ENCODE data around the gene PYROXD2. TPM values are rescaled to one million over a fixed set of nuclear protein-coding genes. Genes with fewer than 3 reads are reported as not detected.
A peak's percentile ranks its signal among the peaks of the same experiment; 100 is the strongest.

PYROXD2 gene
- total and polyA plus RNA-seq, 2 experiments from 2014 or later, result 1.3 to 2.6 TPM

DNA sequence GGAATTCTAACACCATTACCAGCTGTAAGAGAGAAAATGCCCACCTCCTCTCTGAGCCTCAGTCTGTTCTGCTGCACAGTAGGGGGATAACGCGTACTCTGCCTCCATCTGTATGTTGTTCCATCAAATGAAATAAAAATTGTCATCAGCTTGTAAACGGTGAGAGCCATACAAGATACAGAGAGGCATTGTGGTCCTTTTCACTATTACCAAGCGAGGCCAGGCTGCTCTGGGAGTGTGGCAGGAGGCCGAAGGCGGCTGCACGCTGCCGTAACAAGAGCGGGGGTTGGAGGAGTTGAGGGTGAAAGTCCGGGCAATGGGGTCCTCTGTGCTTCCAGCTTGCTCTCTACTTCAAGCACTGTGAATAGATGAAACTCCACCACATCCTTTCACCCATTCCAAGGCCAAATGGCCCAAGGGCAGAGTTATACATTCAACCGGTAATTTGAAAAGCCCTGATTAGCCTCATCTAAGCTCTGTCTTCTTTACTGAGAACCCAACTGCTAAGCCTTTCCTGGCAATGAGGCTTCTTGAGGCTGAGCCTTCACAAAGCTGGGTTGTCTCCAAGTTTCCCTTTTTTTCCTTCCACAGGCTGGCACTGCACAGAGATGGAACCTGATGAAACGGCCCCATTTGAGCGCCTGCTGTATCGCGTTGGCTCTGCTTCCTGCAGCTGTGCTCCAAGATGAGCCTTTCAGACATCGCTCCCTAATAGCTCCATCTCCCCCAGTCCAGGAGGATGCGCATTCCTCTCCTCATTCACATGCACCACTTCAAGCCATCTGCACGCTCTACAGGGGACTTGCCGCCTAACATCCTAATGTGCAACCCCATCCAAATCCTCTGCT, 47.2 kb downstream of the PYROXD2 start (continued):
- TF ChIP-seq, protein P1, sequence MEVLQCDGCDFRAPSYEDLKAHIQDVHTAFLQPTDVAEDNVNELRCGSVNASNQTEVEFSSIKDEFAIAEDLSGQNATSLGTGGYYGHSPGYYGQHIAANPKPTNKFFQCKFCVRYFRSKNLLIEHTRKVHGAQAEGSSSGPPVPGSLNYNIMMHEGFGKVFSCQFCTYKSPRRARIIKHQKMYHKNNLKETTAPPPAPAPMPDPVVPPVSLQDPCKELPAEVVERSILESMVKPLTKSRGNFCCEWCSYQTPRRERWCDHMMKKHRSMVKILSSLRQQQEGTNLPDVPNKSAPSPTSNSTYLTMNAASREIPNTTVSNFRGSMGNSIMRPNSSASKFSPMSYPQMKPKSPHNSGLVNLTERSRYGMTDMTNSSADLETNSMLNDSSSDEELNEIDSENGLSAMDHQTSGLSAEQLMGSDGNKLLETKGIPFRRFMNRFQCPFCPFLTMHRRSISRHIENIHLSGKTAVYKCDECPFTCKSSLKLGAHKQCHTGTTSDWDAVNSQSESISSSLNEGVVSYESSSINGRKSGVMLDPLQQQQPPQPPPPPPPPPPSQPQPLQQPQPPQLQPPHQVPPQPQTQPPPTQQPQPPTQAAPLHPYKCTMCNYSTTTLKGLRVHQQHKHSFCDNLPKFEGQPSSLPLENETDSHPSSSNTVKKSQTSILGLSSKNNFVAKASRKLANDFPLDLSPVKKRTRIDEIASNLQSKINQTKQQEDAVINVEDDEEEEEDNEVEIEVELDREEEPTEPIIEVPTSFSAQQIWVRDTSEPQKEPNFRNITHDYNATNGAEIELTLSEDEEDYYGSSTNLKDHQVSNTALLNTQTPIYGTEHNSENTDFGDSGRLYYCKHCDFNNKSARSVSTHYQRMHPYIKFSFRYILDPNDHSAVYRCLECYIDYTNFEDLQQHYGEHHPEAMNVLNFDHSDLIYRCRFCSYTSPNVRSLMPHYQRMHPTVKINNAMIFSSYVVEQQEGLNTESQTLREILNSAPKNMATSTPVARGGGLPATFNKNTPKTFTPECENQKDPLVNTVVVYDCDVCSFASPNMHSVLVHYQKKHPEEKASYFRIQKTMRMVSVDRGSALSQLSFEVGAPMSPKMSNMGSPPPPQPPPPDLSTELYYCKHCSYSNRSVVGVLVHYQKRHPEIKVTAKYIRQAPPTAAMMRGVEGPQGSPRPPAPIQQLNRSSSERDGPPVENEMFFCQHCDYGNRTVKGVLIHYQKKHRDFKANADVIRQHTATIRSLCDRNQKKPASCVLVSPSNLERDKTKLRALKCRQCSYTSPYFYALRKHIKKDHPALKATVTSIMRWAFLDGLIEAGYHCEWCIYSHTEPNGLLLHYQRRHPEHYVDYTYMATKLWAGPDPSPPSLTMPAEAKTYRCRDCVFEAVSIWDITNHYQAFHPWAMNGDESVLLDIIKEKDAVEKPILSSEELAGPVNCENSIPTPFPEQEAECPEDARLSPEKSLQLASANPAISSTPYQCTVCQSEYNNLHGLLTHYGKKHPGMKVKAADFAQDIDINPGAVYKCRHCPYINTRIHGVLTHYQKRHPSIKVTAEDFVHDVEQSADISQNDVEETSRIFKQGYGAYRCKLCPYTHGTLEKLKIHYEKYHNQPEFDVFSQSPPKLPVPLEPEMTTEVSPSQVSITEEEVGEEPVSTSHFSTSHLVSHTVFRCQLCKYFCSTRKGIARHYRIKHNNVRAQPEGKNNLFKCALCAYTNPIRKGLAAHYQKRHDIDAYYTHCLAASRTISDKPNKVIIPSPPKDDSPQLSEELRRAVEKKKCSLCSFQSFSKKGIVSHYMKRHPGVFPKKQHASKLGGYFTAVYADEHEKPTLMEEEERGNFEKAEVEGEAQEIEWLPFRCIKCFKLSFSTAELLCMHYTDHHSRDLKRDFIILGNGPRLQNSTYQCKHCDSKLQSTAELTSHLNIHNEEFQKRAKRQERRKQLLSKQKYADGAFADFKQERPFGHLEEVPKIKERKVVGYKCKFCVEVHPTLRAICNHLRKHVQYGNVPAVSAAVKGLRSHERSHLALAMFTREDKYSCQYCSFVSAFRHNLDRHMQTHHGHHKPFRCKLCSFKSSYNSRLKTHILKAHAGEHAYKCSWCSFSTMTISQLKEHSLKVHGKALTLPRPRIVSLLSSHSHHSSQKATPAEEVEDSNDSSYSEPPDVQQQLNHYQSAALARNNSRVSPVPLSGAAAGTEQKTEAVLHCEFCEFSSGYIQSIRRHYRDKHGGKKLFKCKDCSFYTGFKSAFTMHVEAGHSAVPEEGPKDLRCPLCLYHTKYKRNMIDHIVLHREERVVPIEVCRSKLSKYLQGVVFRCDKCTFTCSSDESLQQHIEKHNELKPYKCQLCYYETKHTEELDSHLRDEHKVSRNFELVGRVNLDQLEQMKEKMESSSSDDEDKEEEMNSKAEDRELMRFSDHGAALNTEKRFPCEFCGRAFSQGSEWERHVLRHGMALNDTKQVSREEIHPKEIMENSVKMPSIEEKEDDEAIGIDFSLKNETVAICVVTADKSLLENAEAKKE (CRISPR knock-in tag; IDR thresholded peaks at IDR 0.05), result 0 out of 2 replicates have a peak, but pooled peaks have one; percentile 51

DNA sequence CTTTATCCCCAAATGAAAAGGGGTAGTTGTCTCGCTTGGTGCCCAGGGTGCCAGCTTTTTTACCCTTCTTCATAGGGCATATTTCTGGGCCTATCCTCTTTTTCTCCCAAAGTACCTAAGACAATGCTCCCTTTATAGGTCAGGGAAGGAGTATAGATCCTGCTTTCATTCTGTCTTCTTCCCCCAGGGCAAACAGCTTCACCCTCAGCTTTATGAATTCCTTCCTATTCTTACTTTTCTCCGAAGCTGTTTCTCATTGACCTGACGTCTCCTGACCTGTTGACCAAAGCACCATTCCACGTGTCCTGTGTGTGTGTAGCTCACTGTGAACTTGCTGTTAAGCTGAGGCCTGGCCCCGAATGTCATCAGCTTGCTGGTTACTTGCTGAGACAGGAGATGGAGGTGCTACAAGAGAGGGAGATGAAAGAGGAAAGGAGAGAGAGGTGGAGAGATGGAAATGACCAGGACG, 48.9 kb downstream of the PYROXD2 start:
- DNase-seq (ENCODE audit: low spot score) (no peak), ATAC-seq (no peak)
- no peak overlapping the region for H3K4me3 ChIP-seq
- Mint-ChIP-seq H3K9me3 (no peaks in the 10 kb centered on the region), H3K27me3 (ENCODE audit: insufficient read depth, low read depth, poor library complexity) (peaks cover 8% of the 10 kb centered on the region), H3K36me3 (ENCODE audit: low read depth) (no peaks in the 10 kb centered on the region; the same call in 2 of the 3 replicates), H3K4me1 (peaks cover 48% of the 10 kb centered on the region), H3K27ac (no peak overlapping the region), H3K4me3 (no peak overlapping the region)
- H3F3A ChIP-seq (replicated peaks; ENCODE audit: low read depth), result no peaks in the 10 kb centered on the region
- no peak overlapping the region for H3K27ac ChIP-seq (ENCODE audit: low read depth)
- H3K4me2 ChIP-seq, result no peak overlapping the region
- no peaks in the 10 kb centered on the region for H3K79me2 ChIP-seq (replicated peaks; ENCODE audit: insufficient read depth)
- peaks cover 18% of the 10 kb centered on the region for H3K4me1 ChIP-seq (ENCODE audit: insufficient read depth)
- no peaks in the 10 kb centered on the region for H4K20me1 ChIP-seq (replicated peaks; ENCODE audit: insufficient read depth)
- H3K9me2 ChIP-seq (ENCODE audit: insufficient read depth), result no peaks in the 10 kb centered on the region
- H3K27me3 ChIP-seq (ENCODE audit: insufficient read depth), result no peaks in the 10 kb centered on the region
- TF ChIP-seq EZH2phosphoT487 (IDR thresholded peaks at IDR 0.05; ENCODE audit: unreplicated experiment) (no peak), NANOG (IDR thresholded peaks at IDR 0.05; ENCODE audit: borderline replicate concordance) (no peak)
- H3K36me3 ChIP-seq (ENCODE audit: insufficient read depth), result no peaks in the 10 kb centered on the region
- 0 out of 2 replicates have a peak overlapping the region, but pooled peaks have one; percentile 23 for H2AFZ ChIP-seq
